ENCODE results near the gene SLCO2A1. TPM values are rescaled to one million over a fixed set of nuclear protein-coding genes. Genes with fewer than 3 reads are reported as not detected.

The SLCO2A1 gene
- total and polyA plus RNA-seq, 2 experiments from 2014 or later, result 0.31 to 1.0 TPM

DNA sequence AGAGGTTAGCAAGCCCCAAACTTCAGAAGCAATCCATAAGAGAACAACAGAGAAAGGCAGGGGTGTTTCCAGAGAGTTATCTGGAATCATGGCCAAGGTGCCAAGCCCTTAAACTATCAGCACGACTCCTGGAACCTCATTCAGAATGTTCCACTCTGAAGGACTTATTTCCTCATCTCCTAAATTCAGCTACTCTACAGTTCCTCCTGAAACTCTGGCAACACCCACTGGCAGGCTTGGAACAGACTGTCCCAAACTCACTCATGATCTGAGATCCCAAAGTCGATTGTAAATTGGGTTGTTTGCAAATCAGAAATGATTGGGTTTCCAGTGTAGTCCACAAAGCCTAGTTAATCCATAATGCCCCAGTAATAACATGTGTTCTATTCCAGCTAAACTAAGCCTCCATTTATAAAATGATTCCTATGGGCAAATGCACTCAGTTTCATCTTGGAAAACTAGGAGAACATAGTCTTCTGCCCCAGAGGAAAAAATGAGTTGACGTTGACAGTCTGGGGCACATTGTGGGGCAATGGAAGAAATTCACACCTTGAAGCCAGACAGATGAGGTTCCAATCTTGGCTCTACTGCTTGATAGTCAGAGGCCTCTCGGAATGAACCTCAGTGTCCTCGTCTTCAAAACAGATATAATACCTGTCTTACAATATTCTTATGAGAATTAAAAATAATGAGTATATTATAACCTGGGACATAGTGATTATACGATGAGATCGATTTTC lies 65.9 kb downstream of the SLCO2A1 start:
- H3K9me2 ChIP-seq (ENCODE audit: insufficient read depth), result no peaks in the 10 kb centered on the region
- H3K79me2 ChIP-seq (replicated peaks; ENCODE audit: insufficient read depth), result no peaks in the 10 kb centered on the region
- H3K27me3 Mint-ChIP-seq (ENCODE audit: insufficient read depth, low read depth, poor library complexity), result peaks cover 12% of the 10 kb centered on the region
- no peak overlapping the region for H3K27ac ChIP-seq (ENCODE audit: low read depth)
- H3K4me1 ChIP-seq (ENCODE audit: insufficient read depth), result no peaks in the 10 kb centered on the region
- H3K27ac Mint-ChIP-seq, result no peak overlapping the region
- no peak overlapping the region for H2AFZ ChIP-seq
- H3K4me3 Mint-ChIP-seq, result no peak overlapping the region
- no peak for TF ChIP-seq ZNF462 (CRISPR knock-in tag; IDR thresholded peaks at IDR 0.05)
- TF ChIP-seq EZH2 (IDR thresholded peaks at IDR 0.05; ENCODE audit: low read depth, unreplicated experiment), result no peak
- no peak for TF ChIP-seq REST (IDR thresholded peaks at IDR 0.05; ENCODE audit: unreplicated experiment)
- TF ChIP-seq POLR2AphosphoS5 (IDR thresholded peaks at IDR 0.05; ENCODE audit: low read depth), result no peak
- TF ChIP-seq ETS1 (IDR thresholded peaks at IDR 0.05), result no peak
- no peak for TF ChIP-seq NANOG (IDR thresholded peaks at IDR 0.05; ENCODE audit: borderline replicate concordance)
- TF ChIP-seq ZNF114 (CRISPR knock-in tag; IDR thresholded peaks at IDR 0.05), result no peak
- H3F3A ChIP-seq (replicated peaks; ENCODE audit: low read depth), result no peaks in the 10 kb centered on the region
- no peaks in the 10 kb centered on the region; the same call in 2 of the 3 replicates for H3K9me3 Mint-ChIP-seq
- H3K4me2 ChIP-seq, result no peak overlapping the region
- DNase-seq (ENCODE audit: low spot score) (no peak), ATAC-seq (no peak)
- no peaks in the 10 kb centered on the region for H3K27me3 ChIP-seq (ENCODE audit: insufficient read depth)
- no peaks in the 10 kb centered on the region for H3K36me3 Mint-ChIP-seq (ENCODE audit: low read depth)
- no peaks in the 10 kb centered on the region for H3K36me3 ChIP-seq (ENCODE audit: insufficient read depth)
- H3K4me1 Mint-ChIP-seq, result peaks cover 11% of the 10 kb centered on the region
- no peaks in the 10 kb centered on the region for H4K20me1 ChIP-seq (replicated peaks; ENCODE audit: insufficient read depth)
- no peak overlapping the region for H3K4me3 ChIP-seq

Measured in GM23338 (cell line).